HG03457 (cell line): ENCODE results near the gene CSNK2B.
"Not testable (repeated sequence)": the region's sequence is repeated elsewhere in the genome, so short reads cannot be mapped to it uniquely, and the experiment has no call there.

ENCODE experiments used
- ATAC-seq: cut with Tn5 transposase; IDR thresholded peaks from one replicate; pipeline ENCODE4 v1.9.1; 2021; ENCODE audit warnings: moderate number of reproducible peaks; ENCODE audit not compliant: unreplicated experiment

The CSNK2B gene

GRCh38 chr6:31687860-31688693 is 22.2 kb downstream of the CSNK2B start:
- ATAC-seq: no peak

- no peak for ATAC-seq
Measured at GRCh38 chr6:31689249-31690110, 23.6 kb downstream of the CSNK2B start.

- ATAC-seq: no peak
Measured at GRCh38 chr6:31690231-31691077, 24.6 kb downstream of the CSNK2B start.

- no peak for ATAC-seq
Measured at GRCh38 chr6:31691078-31691463, 25.2 kb downstream of the CSNK2B start.

GRCh38 chr6:31691564-31692108 is 25.8 kb downstream of the CSNK2B start:
- ATAC-seq: no peak

- no peak for ATAC-seq
Measured at GRCh38 chr6:31692353-31692752, 26.5 kb downstream of the CSNK2B start.

- ATAC-seq: no peak
Measured at GRCh38 chr6:31692886-31693285, 27.0 kb downstream of the CSNK2B start.

GRCh38 chr6:31693535-31693934 is 27.7 kb downstream of the CSNK2B start:
- no peak for ATAC-seq

GRCh38 chr6:31697555-31697954 is 31.7 kb downstream of the CSNK2B start:
- ATAC-seq: no peak

- no peak for ATAC-seq
Measured at GRCh38 chr6:31700740-31701401, 35.0 kb downstream of the CSNK2B start.

GRCh38 chr6:31701666-31702404 is 36.0 kb downstream of the CSNK2B start:
- no peak for ATAC-seq

GRCh38 chr6:31702405-31702818 is 36.5 kb downstream of the CSNK2B start:
- no peak for ATAC-seq

- ATAC-seq: no peak
Measured at GRCh38 chr6:31702819-31703716, 37.2 kb downstream of the CSNK2B start, which contains the start of gene ABHD16A. Gene ABHD16A, minus strand, starts transcription at chr6:31703324. Its CDS starts 43 bp downstream, at chr6:31703281.

GRCh38 chr6:31705931-31706330 is 40.1 kb downstream of the CSNK2B start:
- ATAC-seq: no peak

- no peak for ATAC-seq
Measured at GRCh38 chr6:31706599-31706998, 40.7 kb downstream of the CSNK2B start, which contains the start of gene LY6G6F. Gene LY6G6F, plus strand, starts transcription at chr6:31706866. Its CDS starts 41 bp downstream, at chr6:31706907.

- ATAC-seq: no peak
Measured at GRCh38 chr6:31707701-31708100, 41.8 kb downstream of the CSNK2B start.

GRCh38 chr6:31708224-31708623 is 42.3 kb downstream of the CSNK2B start:
- no peak for ATAC-seq

GRCh38 chr6:31709157-31709556 is 43.3 kb downstream of the CSNK2B start:
- ATAC-seq: not testable (repeated sequence)
